ENCODE measurements around the gene FIG4. TPM values are rescaled to one million over a fixed set of nuclear protein-coding genes. Genes with fewer than 3 reads are reported as not detected.

FIG4 gene
- total RNA-seq, 1 experiment from 2014 or later, result 15.7 TPM

DNA sequence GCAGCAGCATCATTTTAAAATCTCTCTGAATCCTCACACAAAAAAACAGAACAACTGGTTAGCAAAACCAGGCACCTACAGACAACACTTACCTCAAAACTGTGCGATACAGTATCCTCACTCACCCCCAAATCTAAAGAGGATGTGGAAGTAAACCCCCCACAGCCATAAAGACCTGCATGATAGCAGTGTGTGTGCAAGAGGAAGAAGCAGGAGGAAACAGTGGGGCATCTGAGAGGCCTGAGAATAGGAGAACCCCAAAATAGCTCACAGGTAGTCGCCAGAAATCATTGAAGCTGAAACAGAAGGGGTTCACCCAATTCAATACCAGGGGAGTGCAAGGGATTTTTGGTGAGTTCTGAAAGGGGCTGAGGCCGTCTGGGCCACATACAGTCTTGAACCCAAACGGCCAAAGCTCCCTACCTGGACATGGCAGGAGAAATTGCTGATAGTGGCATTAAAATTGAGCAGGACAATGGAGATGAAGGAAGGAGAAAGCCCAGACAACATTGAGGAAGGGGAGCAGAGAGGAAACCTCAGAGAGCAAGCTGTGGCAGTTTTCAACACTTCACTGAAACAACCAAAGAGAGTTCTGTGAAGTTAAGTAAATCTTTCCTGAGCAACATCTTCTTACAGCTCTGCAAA lies 129.7 kb downstream of the FIG4 start:
- Histone ChIP-seq H3K36me3 (ENCODE audit: control insufficient read depth in 1 of 2, insufficient read depth in 2 of 2, low read length in 2 of 2) (no peaks in the 10 kb centered on the region), H3K4me3 (replicated peaks in 1 of 2; ENCODE audit: low read depth in 1 of 2, low read length in 2 of 2) (no peak overlapping the region), H4K20me1 (ENCODE audit: insufficient read depth) (no peaks in the 10 kb centered on the region), H3K9me3 (ENCODE audit: control insufficient read depth in 1 of 2, insufficient read depth in 1 of 2, low read depth in 1 of 2, low read length in 2 of 2) (no peaks in the 10 kb centered on the region), H3K79me2 (ENCODE audit: insufficient read depth, low read length) (no peaks in the 10 kb centered on the region), H3K9me2 (ENCODE audit: insufficient read depth) (no peaks in the 10 kb centered on the region), H3K4me1 (ENCODE audit: control insufficient read depth in 1 of 2, insufficient read depth in 2 of 2, low read length in 2 of 2) (0 out of 4 replicates have a peak, but pooled peaks cover 0 to 5% of the 10 kb centered on the region in 2 experiments), H3K27ac (ENCODE audit: low read depth, low read length) (no peak overlapping the region), H3K4me2 (ENCODE audit: low read length) (no peak overlapping the region), H3K27me3 (ENCODE audit: insufficient read depth, low read length) (no peaks in the 10 kb centered on the region), H3K9ac (ENCODE audit: low read length) (no peak overlapping the region), H2AFZ (ENCODE audit: low read depth, low read length, poor library complexity, severe bottlenecking) (no peak overlapping the region)
- ChIA-PET RAD21 (ENCODE audit: low non-redundant PET in 1 of 2, low total read pairs in 2 of 2, uncharacterized antibody in 2 of 2, unreplicated experiment in 2 of 2) (no interaction called here), POLR2A (no interaction called here), CTCF (no interaction called here)
- ATAC-seq (no peak), DNase-seq (ENCODE audit: low read depth, low spot score) (no peak)
- BruUV-seq (replicated peaks), result no TSS peak
- TF ChIP-seq EZH2phosphoT487 (IDR thresholded peaks at IDR 0.05; ENCODE audit: borderline replicate concordance) (no peak), FOSL1 (IDR thresholded peaks at IDR 0.05; ENCODE audit: low read depth) (no peak), POLR2AphosphoS5 (IDR thresholded peaks at IDR 0.05; ENCODE audit: low read depth, low read length) (no peak), JUND (IDR thresholded peaks at IDR 0.05) (no peak), RAD21 (IDR thresholded peaks at IDR 0.05; ENCODE audit: low read depth) (no peak), TCF7L2 (IDR thresholded peaks at IDR 0.05; ENCODE audit: borderline replicate concordance, extremely low read depth, insufficient read depth, insufficient read length) (no peak), POLR2A (IDR thresholded peaks at IDR 0.05; ENCODE audit: borderline replicate concordance, extremely low read depth, insufficient read depth, insufficient read length) (no peak), EGR1 (IDR thresholded peaks at IDR 0.05; ENCODE audit: low read depth) (no peak)
- TF ChIP-seq, protein P1, sequence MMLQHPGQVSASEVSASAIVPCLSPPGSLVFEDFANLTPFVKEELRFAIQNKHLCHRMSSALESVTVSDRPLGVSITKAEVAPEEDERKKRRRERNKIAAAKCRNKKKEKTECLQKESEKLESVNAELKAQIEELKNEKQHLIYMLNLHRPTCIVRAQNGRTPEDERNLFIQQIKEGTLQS (IDR thresholded peaks at IDR 0.05), result no peak
- TF ChIP-seq, protein P2, sequence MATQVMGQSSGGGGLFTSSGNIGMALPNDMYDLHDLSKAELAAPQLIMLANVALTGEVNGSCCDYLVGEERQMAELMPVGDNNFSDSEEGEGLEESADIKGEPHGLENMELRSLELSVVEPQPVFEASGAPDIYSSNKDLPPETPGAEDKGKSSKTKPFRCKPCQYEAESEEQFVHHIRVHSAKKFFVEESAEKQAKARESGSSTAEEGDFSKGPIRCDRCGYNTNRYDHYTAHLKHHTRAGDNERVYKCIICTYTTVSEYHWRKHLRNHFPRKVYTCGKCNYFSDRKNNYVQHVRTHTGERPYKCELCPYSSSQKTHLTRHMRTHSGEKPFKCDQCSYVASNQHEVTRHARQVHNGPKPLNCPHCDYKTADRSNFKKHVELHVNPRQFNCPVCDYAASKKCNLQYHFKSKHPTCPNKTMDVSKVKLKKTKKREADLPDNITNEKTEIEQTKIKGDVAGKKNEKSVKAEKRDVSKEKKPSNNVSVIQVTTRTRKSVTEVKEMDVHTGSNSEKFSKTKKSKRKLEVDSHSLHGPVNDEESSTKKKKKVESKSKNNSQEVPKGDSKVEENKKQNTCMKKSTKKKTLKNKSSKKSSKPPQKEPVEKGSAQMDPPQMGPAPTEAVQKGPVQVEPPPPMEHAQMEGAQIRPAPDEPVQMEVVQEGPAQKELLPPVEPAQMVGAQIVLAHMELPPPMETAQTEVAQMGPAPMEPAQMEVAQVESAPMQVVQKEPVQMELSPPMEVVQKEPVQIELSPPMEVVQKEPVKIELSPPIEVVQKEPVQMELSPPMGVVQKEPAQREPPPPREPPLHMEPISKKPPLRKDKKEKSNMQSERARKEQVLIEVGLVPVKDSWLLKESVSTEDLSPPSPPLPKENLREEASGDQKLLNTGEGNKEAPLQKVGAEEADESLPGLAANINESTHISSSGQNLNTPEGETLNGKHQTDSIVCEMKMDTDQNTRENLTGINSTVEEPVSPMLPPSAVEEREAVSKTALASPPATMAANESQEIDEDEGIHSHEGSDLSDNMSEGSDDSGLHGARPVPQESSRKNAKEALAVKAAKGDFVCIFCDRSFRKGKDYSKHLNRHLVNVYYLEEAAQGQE (IDR thresholded peaks at IDR 0.05; ENCODE audit: low read depth), result no peak
- TF ChIP-seq, protein P3, sequence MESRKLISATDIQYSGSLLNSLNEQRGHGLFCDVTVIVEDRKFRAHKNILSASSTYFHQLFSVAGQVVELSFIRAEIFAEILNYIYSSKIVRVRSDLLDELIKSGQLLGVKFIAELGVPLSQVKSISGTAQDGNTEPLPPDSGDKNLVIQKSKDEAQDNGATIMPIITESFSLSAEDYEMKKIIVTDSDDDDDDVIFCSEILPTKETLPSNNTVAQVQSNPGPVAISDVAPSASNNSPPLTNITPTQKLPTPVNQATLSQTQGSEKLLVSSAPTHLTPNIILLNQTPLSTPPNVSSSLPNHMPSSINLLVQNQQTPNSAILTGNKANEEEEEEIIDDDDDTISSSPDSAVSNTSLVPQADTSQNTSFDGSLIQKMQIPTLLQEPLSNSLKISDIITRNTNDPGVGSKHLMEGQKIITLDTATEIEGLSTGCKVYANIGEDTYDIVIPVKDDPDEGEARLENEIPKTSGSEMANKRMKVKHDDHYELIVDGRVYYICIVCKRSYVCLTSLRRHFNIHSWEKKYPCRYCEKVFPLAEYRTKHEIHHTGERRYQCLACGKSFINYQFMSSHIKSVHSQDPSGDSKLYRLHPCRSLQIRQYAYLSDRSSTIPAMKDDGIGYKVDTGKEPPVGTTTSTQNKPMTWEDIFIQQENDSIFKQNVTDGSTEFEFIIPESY (IDR thresholded peaks at IDR 0.05; ENCODE audit: extremely low read depth, insufficient replicate concordance, low read length), result no peak
- intact Hi-C loops (cut with micrococcal nuclease), result no loop called here

Data from HCT116 (cell line).